Activated CD4-positive, alpha-beta T cell treated with anti-CD3 and anti-CD28 coated beads, Interleukin-2, amount 10 ng/mL, durations not matched to agents 24 days and 14 days (primary cell): ENCODE measurements around the gene MIS18A. TPM values are rescaled to one million over a fixed set of nuclear protein-coding genes. Genes with fewer than 3 reads are reported as not detected.
"Not testable (repeated sequence)": the region's sequence is repeated elsewhere in the genome, so short reads cannot be mapped to it uniquely, and the experiment has no call there.

Source experiments
- DNase-seq: peaks from one replicate; pipeline ENCODE4 v3.0.0; 2022
- H3K27ac Mint-ChIP-seq: one replicate; pipeline ENCODE4 v1.8.0; 2022; ENCODE audit warnings: mild to moderate bottlenecking, mixed read lengths
- H3K27me3 Mint-ChIP-seq: one replicate; pipeline ENCODE4 v1.8.0; 2022; ENCODE audit warnings: mixed read lengths
- H3K36me3 Mint-ChIP-seq: one replicate; pipeline ENCODE4 v1.8.0; 2022; ENCODE audit warnings: low read depth, mild to moderate bottlenecking, mixed read lengths
- H3K4me1 Mint-ChIP-seq: one replicate; pipeline ENCODE4 v1.8.0; 2021; ENCODE audit warnings: mixed read lengths
- H3K4me3 Mint-ChIP-seq: one replicate; pipeline ENCODE4 v1.8.0; 2022; ENCODE audit warnings: mild to moderate bottlenecking, moderate library complexity, mixed read lengths
- H3K9me3 Mint-ChIP-seq: one replicate; pipeline ENCODE4 v1.8.0; 2021; ENCODE audit warnings: mixed read lengths
- intact Hi-C: fragments of 100-400 bp; cut with micrococcal nuclease; formaldehyde crosslinking; loops from one replicate; pipeline ENCODE4 v1.15.1; 2023
- total RNA-seq: library from RNA; stranded (reverse); gene quantifications from 2 replicates; pipeline ENCODE4 v1.2.3, GENCODE V29; 2022

Gene MIS18A
- total RNA-seq, 1 donor from 2014 or later: 27.8 TPM

- Mint-ChIP-seq H3K27ac (no peak overlapping the region), H3K4me3 (no peak overlapping the region), H3K27me3 (no peaks in the 10 kb centered on the region), H3K36me3 (peaks cover 43% of the 10 kb centered on the region), H3K9me3 (no peaks in the 10 kb centered on the region), H3K4me1 (peaks cover 5% of the 10 kb centered on the region)
- intact Hi-C loops: no loop called here
- no peak for DNase-seq
Observed at GRCh38 chr21:32312976-32313375, 34.1 kb upstream of the MIS18A start.

GRCh38 chr21:32312326-32312725, 33.5 kb upstream of the MIS18A start:
- no peak overlapping the region for H3K4me3 Mint-ChIP-seq
- no peaks in the 10 kb centered on the region for H3K27me3 Mint-ChIP-seq
- intact Hi-C loops: no loop called here
- peaks cover 5% of the 10 kb centered on the region for H3K4me1 Mint-ChIP-seq
- no peak overlapping the region for H3K27ac Mint-ChIP-seq
- H3K36me3 Mint-ChIP-seq: peaks cover 38% of the 10 kb centered on the region
- DNase-seq: no peak
- H3K9me3 Mint-ChIP-seq: no peaks in the 10 kb centered on the region

DNA sequence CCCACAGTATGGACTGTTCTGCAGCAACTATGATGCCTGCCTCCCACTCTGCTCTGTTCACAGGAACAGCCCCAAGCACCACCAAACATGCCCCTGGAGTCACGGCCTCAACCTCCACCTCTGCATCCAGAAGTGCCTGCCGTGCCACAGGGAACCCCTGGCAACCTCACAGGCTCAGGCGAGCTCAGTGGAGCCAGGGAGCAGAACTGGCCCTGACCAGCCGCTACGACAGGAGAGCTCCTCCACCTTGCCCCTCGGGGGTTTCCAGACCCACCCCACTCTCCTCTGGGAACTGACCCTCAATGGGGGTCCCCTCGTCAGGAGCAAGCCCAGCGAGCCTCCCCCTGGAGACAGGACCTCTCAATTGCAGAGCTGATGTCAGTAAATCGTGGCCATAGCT, 32.8 kb upstream of the MIS18A start:
- H3K27me3 Mint-ChIP-seq: no peaks in the 10 kb centered on the region

GRCh38 chr21:32310976-32311375, 32.1 kb upstream of the MIS18A start:
- Mint-ChIP-seq H3K27ac (peak overlapping the region; percentile 29), H3K36me3 (peaks cover 34% of the 10 kb centered on the region)
- H3K4me1 Mint-ChIP-seq, DNase-seq, H3K4me3 Mint-ChIP-seq, H3K9me3 Mint-ChIP-seq, intact Hi-C loops, H3K27me3 Mint-ChIP-seq: not testable (repeated sequence)

More for the DNA sequence above, 32.8 kb upstream of the MIS18A start:
- Mint-ChIP-seq H3K27ac (peak overlapping the region; percentile 29), H3K4me1 (peaks cover 5% of the 10 kb centered on the region), H3K9me3 (no peaks in the 10 kb centered on the region), H3K36me3 (peaks cover 35% of the 10 kb centered on the region), H3K4me3 (no peak overlapping the region)
- intact Hi-C loops: no loop called here
- DNase-seq: no peak

DNA sequence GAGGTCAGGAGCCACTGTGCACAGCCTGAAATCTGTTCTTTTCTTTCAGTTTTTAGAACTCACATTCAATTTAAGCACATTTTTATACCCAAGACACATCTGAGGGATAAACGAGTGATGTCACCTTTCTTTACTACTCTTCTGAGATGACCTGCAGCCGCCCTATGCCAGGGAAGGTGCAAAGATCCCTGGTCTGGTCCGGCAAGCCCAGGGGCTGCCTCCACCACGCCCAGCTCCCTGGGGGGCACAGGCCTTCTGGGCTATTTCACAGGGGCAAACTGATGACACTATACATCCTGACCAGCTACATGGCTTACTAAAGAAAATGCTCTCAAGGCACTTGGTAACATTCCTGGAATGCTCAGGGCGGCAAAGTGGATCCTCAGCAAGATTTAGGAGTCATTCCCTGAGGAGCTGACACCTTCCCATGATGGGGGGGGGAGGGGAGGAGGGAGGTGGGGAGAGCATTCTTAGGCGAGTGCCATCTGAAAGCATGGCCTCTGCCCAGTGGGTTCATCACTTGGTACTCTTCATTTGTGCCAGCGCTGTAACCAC, 31.1 kb upstream of the MIS18A start:
- intact Hi-C loops: no loop called here
- Mint-ChIP-seq H3K4me3 (no peak overlapping the region), H3K27me3 (no peaks in the 10 kb centered on the region), H3K4me1 (peaks cover 5% of the 10 kb centered on the region), H3K27ac (no peak overlapping the region), H3K9me3 (no peaks in the 10 kb centered on the region), H3K36me3 (peaks cover 32% of the 10 kb centered on the region)
- no peak for DNase-seq

- H3K27ac Mint-ChIP-seq: no peak overlapping the region
- no peaks in the 10 kb centered on the region for H3K27me3 Mint-ChIP-seq
- peaks cover 5% of the 10 kb centered on the region for H3K4me1 Mint-ChIP-seq
- H3K9me3 Mint-ChIP-seq: no peaks in the 10 kb centered on the region
- H3K36me3 Mint-ChIP-seq: peaks cover 29% of the 10 kb centered on the region
- intact Hi-C loops: no loop called here
- no peak overlapping the region for H3K4me3 Mint-ChIP-seq
- DNase-seq: no peak
Observed at GRCh38 chr21:32308696-32309095, 29.8 kb upstream of the MIS18A start.

DNA sequence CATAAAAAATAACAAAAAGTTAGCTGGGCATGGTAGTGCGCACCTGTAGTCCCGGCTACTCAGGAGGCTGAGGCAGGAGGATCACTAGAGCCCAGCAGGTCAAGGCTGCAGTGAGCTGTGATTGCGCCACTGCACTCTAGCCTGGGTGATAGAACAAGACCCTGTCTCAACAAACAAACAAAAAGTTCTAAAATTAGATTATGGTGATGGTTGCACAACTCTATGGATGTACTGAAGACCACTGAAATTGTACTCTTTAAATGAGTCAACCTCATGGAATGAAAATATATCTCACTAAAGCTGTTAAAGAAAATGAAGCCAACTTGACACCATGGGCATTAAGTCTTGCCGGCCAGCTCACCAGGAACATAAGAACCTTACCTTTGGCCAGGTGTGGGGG, 28.9 kb upstream of the MIS18A start:
- Mint-ChIP-seq H3K27me3 (no peaks in the 10 kb centered on the region), H3K4me1 (peaks cover 5% of the 10 kb centered on the region), H3K9me3 (no peaks in the 10 kb centered on the region), H3K4me3 (no peak overlapping the region), H3K36me3 (peaks cover 24% of the 10 kb centered on the region), H3K27ac (no peak overlapping the region)
- intact Hi-C loops: no loop called here
- DNase-seq: no peak

DNA sequence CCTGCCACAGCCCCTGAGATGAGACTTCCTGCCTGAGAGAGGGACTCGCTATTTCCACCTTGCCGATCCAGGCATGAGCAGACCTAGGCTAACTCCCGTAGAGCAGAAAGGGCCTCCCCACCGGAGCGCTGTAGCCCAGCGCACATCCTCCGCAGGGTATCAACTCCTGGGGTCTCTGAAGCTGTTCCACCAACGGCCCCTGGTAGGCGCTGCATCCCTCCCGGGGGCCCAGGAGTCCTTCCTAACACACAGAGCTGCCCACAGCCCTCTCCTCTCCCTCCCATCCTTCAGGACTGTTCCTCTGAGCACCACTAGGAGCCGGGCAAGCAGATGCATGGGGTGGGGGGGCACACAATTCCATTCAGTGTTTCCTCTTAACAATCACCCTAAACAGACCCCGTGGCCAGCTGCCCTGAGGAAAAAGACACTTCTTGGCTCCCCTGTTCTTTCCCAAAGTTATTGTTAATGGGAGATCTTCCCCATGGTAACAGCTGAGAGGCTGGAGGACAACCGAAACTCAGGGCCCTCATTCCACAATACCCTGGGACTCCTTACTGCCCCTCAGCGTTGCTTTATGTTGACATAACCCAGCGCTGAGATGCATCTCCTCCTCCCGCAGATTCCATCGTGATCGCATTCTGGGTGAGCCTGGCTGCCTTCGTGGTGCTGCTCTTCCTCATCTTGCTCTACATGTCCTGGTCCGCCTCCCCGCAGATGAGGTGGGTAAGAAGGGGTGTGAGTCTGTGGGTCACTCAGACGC, 27.4 kb upstream of the MIS18A start:
- H3K4me1 Mint-ChIP-seq: peaks cover 5% of the 10 kb centered on the region
- no peak for DNase-seq
- no peaks in the 10 kb centered on the region for H3K27me3 Mint-ChIP-seq
- intact Hi-C loops: no loop called here
- H3K4me3 Mint-ChIP-seq: no peak overlapping the region
- no peak overlapping the region for H3K27ac Mint-ChIP-seq
- H3K36me3 Mint-ChIP-seq: peaks cover 17% of the 10 kb centered on the region
- no peaks in the 10 kb centered on the region for H3K9me3 Mint-ChIP-seq

GRCh38 chr21:32304998-32305397, 26.1 kb upstream of the MIS18A start:
- Mint-ChIP-seq H3K27ac (no peak overlapping the region), H3K4me1 (no peaks in the 10 kb centered on the region), H3K36me3 (peaks cover 19% of the 10 kb centered on the region), H3K9me3 (no peaks in the 10 kb centered on the region), H3K4me3 (no peak overlapping the region), H3K27me3 (no peaks in the 10 kb centered on the region)
- no peak for DNase-seq
- intact Hi-C loops: no loop called here

DNA sequence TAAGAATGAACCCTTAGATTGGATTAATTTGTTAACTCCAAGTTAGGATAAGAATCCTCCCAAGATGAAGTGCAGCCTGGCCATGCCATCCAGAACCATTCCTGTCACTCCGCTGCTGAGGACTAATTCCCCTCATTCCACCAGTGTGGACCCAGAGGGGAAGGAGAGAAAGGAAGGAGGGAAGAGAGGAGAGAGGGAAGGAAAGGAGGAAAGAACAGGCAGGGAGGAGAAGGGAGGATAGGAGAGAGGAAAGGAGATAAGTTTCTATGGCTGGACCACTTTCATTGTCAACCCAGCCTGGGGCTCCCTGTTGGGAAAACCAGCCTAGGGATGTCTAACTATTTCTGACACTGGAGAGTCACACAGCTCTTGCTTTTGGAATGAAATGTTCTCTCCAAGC, 24.5 kb upstream of the MIS18A start:
- no peak overlapping the region for H3K27ac Mint-ChIP-seq

DNA sequence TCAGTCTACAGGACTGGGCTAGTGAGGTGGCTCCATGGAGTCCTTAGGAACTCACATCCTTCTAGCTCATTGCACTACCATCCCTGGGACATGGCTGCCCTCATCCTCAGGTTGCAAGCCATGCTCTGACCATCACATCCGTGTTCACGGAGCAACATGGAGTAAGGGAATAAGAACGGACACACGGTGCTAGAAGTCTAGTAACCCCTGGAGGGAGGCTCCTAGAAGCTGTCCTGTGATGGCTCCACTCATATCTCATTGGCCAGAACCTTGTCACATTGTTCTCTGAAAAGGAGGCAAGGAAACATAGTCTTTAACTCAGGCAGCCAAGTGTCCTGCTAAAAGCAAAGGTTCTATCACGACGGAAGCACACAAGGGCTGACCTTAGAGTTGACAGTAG, 23.7 kb upstream of the MIS18A start:
- H3K4me3 Mint-ChIP-seq: no peak overlapping the region
- DNase-seq: no peak
- intact Hi-C loops: no loop called here
- no peaks in the 10 kb centered on the region for H3K27me3 Mint-ChIP-seq
- no peaks in the 10 kb centered on the region for H3K9me3 Mint-ChIP-seq
- H3K4me1 Mint-ChIP-seq: no peaks in the 10 kb centered on the region
- peaks cover 15% of the 10 kb centered on the region for H3K36me3 Mint-ChIP-seq
- H3K27ac Mint-ChIP-seq: no peak overlapping the region

More for the DNA sequence above, 24.5 kb upstream of the MIS18A start:
- H3K9me3 Mint-ChIP-seq: no peaks in the 10 kb centered on the region
- H3K36me3 Mint-ChIP-seq: peaks cover 15% of the 10 kb centered on the region
- DNase-seq: no peak
- no peaks in the 10 kb centered on the region for H3K27me3 Mint-ChIP-seq
- H3K4me3 Mint-ChIP-seq: no peak overlapping the region
- intact Hi-C loops: no loop called here
- no peaks in the 10 kb centered on the region for H3K4me1 Mint-ChIP-seq

GRCh38 chr21:32301596-32301995, 22.7 kb upstream of the MIS18A start:
- Mint-ChIP-seq H3K4me3 (no peak overlapping the region), H3K4me1 (no peaks in the 10 kb centered on the region)
- DNase-seq: no peak

GRCh38 chr21:32300117-32300681, 21.4 kb upstream of the MIS18A start:
- no peak overlapping the region for H3K4me3 Mint-ChIP-seq
- no peaks in the 10 kb centered on the region for H3K9me3 Mint-ChIP-seq
- H3K4me1 Mint-ChIP-seq: no peaks in the 10 kb centered on the region
- DNase-seq: no peak
- H3K27me3 Mint-ChIP-seq: no peaks in the 10 kb centered on the region
- no peak overlapping the region for H3K27ac Mint-ChIP-seq
- intact Hi-C loops: no loop called here
- peaks cover 12% of the 10 kb centered on the region for H3K36me3 Mint-ChIP-seq

More at GRCh38 chr21:32301596-32301995, 22.7 kb upstream of the MIS18A start:
- peaks cover 15% of the 10 kb centered on the region for H3K36me3 Mint-ChIP-seq
- intact Hi-C loops: no loop called here
- no peaks in the 10 kb centered on the region for H3K9me3 Mint-ChIP-seq
- no peak overlapping the region for H3K27ac Mint-ChIP-seq
- H3K27me3 Mint-ChIP-seq: no peaks in the 10 kb centered on the region

GRCh38 chr21:32299695-32300094, 20.8 kb upstream of the MIS18A start:
- H3K4me1 Mint-ChIP-seq: no peaks in the 10 kb centered on the region

More at GRCh38 chr21:32299695-32300094, 20.8 kb upstream of the MIS18A start:
- no peaks in the 10 kb centered on the region for H3K27me3 Mint-ChIP-seq
- intact Hi-C loops: no loop called here
- H3K27ac Mint-ChIP-seq: no peak overlapping the region
- H3K9me3 Mint-ChIP-seq: no peaks in the 10 kb centered on the region
- no peak for DNase-seq
- no peak overlapping the region for H3K4me3 Mint-ChIP-seq
- peaks cover 11% of the 10 kb centered on the region for H3K36me3 Mint-ChIP-seq
